GM12878 (cell line): ENCODE results near the gene HAPLN2. TPM values are rescaled to one million over a fixed set of nuclear protein-coding genes. Genes with fewer than 3 reads are reported as not detected.

Experiments used
- ATAC-seq: fragments of 200-7000 bp; cut with Tn5 transposase; 3 replicates; pipeline ENCODE4 v1.9.1; 2020; ENCODE audit warnings: mild to moderate bottlenecking, moderate library complexity
- BruUV-seq: library from RNA; stranded (reverse); fragments of 400-500 nt; replicated peaks from 2 replicates; lab custom pipeline; 2021; lab: Mats Ljungman, UMichigan
- CTCF ChIA-PET: fragments of 300-600 bp; sonication (Branson Sonifier 250); formaldehyde crosslinking; extraction: SDS; loops from one replicate; lab custom pipeline; 2021; ENCODE audit warnings: inconsistent platforms; lab: Yijun Ruan, JAX
- POLR2A ChIA-PET: fragments of 350-600 bp; formaldehyde crosslinking; extraction: SDS; loops from one replicate; lab custom pipeline; 2021; ENCODE audit warnings: inconsistent platforms; lab: Charles Lee
- RAD21 ChIA-PET: fragments of 300-600 bp; sonication (Branson Sonifier 250); formaldehyde crosslinking; loops from one replicate; lab custom pipeline; 2023; ENCODE audit warnings: antibody characterized with exemption; ENCODE audit not compliant: unreplicated experiment; lab: Charles Lee
- SMC1A ChIA-PET: fragments of 300-600 bp; sonication (Branson Sonifier 250); formaldehyde crosslinking; loops from one replicate; lab custom pipeline; 2023; ENCODE audit not compliant: unreplicated experiment, uncharacterized antibody; lab: Charles Lee
- DNase-seq: peaks from one replicate; pipeline ENCODE4 v3.0.0-alpha.2; 2011; ENCODE audit warnings: low read depth, low spot score
- FAIRE-seq: peaks from 3 replicates; lab custom pipeline; 2011; peaks lifted over from hg19 to GRCh38; lab: Jason Lieb, UNC
- H2AFZ ChIP-seq: 2 replicates; pipeline ENCODE4 v1.6.0; 2011; ENCODE audit warnings: low read depth, low read length, control low read depth; ENCODE audit not compliant: control insufficient read depth
- H3K27ac ChIP-seq: 2 replicates; pipeline ENCODE4 v1.5.1; 2011; ENCODE audit warnings: control low read depth; ENCODE audit not compliant: control insufficient read depth, insufficient read depth
- H3K27me3 ChIP-seq, 2 experiments: replicated peaks in 1 of 2; 2 replicates each; pipeline versions ENCODE4 v1.6.0 to v1.6.1; 2011; ENCODE audit warnings: low read length in 1 of 2; ENCODE audit not compliant: control insufficient read depth in 2 of 2, insufficient read depth in 2 of 2
- H3K36me3 ChIP-seq, 2 experiments: 2 replicates each; pipeline ENCODE4 v1.5.1; 2011; ENCODE audit warnings: low read length in 1 of 2; ENCODE audit not compliant: control insufficient read depth in 2 of 2, insufficient read depth in 2 of 2
- H3K4me1 ChIP-seq: 2 replicates; pipeline ENCODE4 v1.6.1; 2011; ENCODE audit warnings: mild to moderate bottlenecking, low read length, moderate library complexity, mixed read lengths; ENCODE audit not compliant: control insufficient read depth, insufficient read depth
- H3K4me2 ChIP-seq: 2 replicates; pipeline ENCODE4 v1.6.0; 2011; ENCODE audit warnings: control low read depth; ENCODE audit not compliant: control insufficient read depth, insufficient read depth
- H3K4me3 ChIP-seq: fragments of 200-600 bp; sonication (generic); 2 replicates; pipeline ENCODE4 v1.5.1; 2016
- H3K79me2 ChIP-seq: 2 replicates; pipeline ENCODE4 v1.6.0; 2011; ENCODE audit warnings: low read length; ENCODE audit not compliant: control insufficient read depth, insufficient read depth
- H3K9ac ChIP-seq: 2 replicates; pipeline ENCODE4 v1.8.0; 2011; ENCODE audit warnings: low read length, control low read depth, mixed read lengths; ENCODE audit not compliant: control insufficient read depth, insufficient read depth
- H3K9me3 ChIP-seq: replicated peaks from 3 replicates; pipeline ENCODE4 v1.5.1; 2011; ENCODE audit warnings: mild to moderate bottlenecking, low read length; ENCODE audit not compliant: control insufficient read depth, insufficient read depth
- H4K20me1 ChIP-seq: 2 replicates; pipeline ENCODE4 v1.6.0; 2011; ENCODE audit not compliant: control insufficient read depth, insufficient read depth
- BHLHE40 ChIP-seq, 2 experiments: fragments of 450-650 bp in 1 of 2; IDR thresholded peaks; 2 replicates each; pipeline ENCODE4 v1.6.1; 2011 to 2017; ENCODE audit warnings: low read depth in 2 of 2, borderline replicate concordance in 1 of 2, improper control_type of control experiment in 1 of 2, low read length in 1 of 2, mild to moderate bottlenecking in 1 of 2
- FOS ChIP-seq: IDR thresholded peaks from 3 replicates; pipeline ENCODE4 v1.6.1; 2011; ENCODE audit warnings: borderline replicate concordance; ENCODE audit not compliant: insufficient read length; ENCODE audit errors: extremely low read depth
- NKRF ChIP-seq: fragments of 450-650 bp; conservative IDR thresholded peaks from 2 replicates; pipeline ENCODE4 v1.6.1; 2017; ENCODE audit warnings: mild to moderate bottlenecking, moderate library complexity
- SUPT20H ChIP-seq: IDR thresholded peaks from 2 replicates; pipeline ENCODE4 v1.6.1; 2011; ENCODE audit warnings: low read depth, mild to moderate bottlenecking, low read length, moderate library complexity, borderline replicate concordance; ENCODE audit not compliant: control insufficient read depth
- WGBS: methylation state at CpG from one replicate; pipeline ENCODE4 v1.1.6; 2016; ENCODE audit warnings: low lambda C conversion rate; ENCODE audit not compliant: insufficient replicate concordance, insufficient coverage; ENCODE audit errors: missing lambda C conversion rate; 5-methylcytosine and 5-hydroxymethylcytosine counted together
- in situ Hi-C: fragments of 300-500 bp; cut with MboI; formaldehyde crosslinking; loops from 9 replicates; pipeline ENCODE4 v1.14.3; 2018; ENCODE audit warnings: mixed read lengths
- intact Hi-C: fragments of 100-400 bp; cut with micrococcal nuclease; formaldehyde crosslinking; loops from one replicate; pipeline ENCODE4 v1.14.2; 2022; ENCODE audit not compliant: unreplicated experiment
- polyA plus RNA-seq, 11 experiments: library from polyadenylated mRNA; depleted of rRNA in 4 of 11; unstranded in 6 of 11; stranded (reverse) in 5 of 11; fragments of >200 nt; fragmentation: Nextera tagmentation in 4 of 11; fragmentation: Illumina TruSeq in 1 of 11; extraction: Ambion mirVana in 4 of 11; extraction: Trizol in 1 of 11; gene quantifications; 1 replicate in 1 of 11; 2 replicates in 10 of 11; pipeline versions ENCODE4 v1.2.1 to v1.2.3, GENCODE V29; 2011 to 2016; ENCODE audit warnings: inconsistent platforms in 2 of 11, missing spikeins in 2 of 11, low read depth in 1 of 11
- total RNA-seq, 4 experiments: library from RNA; depleted of rRNA in 3 of 4; stranded (reverse); fragments of >200 nt in 3 of 4; fragmentation: Illumina TruSeq in 1 of 4; extraction: Trizol in 1 of 4; gene quantifications; 2 replicates each; pipeline versions ENCODE4 v1.2.1 to v1.2.3, GENCODE V29; 2013 to 2021
- TF ChIP-seq, protein P1 (sequence below): IDR thresholded peaks from 2 replicates; pipeline ENCODE4 v1.6.1; 2012; ENCODE audit warnings: low read depth, low read length, improper control_type of control experiment
- TF ChIP-seq, protein P2 (sequence below): fragments of 450-650 bp; IDR thresholded peaks from 2 replicates; pipeline ENCODE4 v1.6.1; 2017; ENCODE audit warnings: mild to moderate bottlenecking, low read depth, inconsistent platforms; ENCODE audit not compliant: poor library complexity, severe bottlenecking
- TF ChIP-seq, protein P3 (sequence below): fragments of 450-650 bp; IDR thresholded peaks from 2 replicates; pipeline ENCODE4 v1.6.1; 2016; ENCODE audit warnings: mild to moderate bottlenecking
- TF ChIP-seq, protein P4 (sequence below): IDR thresholded peaks from 2 replicates; pipeline ENCODE4 v1.6.1; 2012; ENCODE audit warnings: low read depth, low read length, improper control_type of control experiment

Gene HAPLN2
- total and polyA plus RNA-seq, 10 of the 15 experiments (the other 5 are each of a cell fraction or from before 2014, with no cell fraction given) = 0.15 to 0.24 TPM; not detected in 8

- TF ChIP-seq SUPT20H (no peak), BHLHE40 (IDR thresholded peaks at IDR 0.05; ENCODE audit: borderline replicate concordance in 1 of 2, low read depth in 2 of 2, low read length in 1 of 2) (no peak), FOS (no peak)
- TF ChIP-seq, protein P1, sequence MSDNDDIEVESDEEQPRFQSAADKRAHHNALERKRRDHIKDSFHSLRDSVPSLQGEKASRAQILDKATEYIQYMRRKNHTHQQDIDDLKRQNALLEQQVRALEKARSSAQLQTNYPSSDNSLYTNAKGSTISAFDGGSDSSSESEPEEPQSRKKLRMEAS = no peak
- TF ChIP-seq, all 136 proteins: peak for 0
Measured at GRCh38 chr1:156578055-156578454, 41.2 kb upstream of the HAPLN2 start (continued).

- no peak within 1 kb of the TSS for H3K9ac ChIP-seq
- no peak for DNase-seq
- no peak within 1 kb of the TSS for H3K4me2 ChIP-seq
- H3K27ac ChIP-seq = no peak within 1 kb of the TSS
- no TSS peak for BruUV-seq
- no peak within 1 kb of the TSS for H3K4me3 ChIP-seq
- no peak within 1 kb of the TSS for H2AFZ ChIP-seq
- 58% methylated on average over 5 of the region's 5 CpGs for WGBS
- peaks cover 16% of the 10 kb centered on the region for H3K4me1 ChIP-seq
- no peaks in the 10 kb centered on the region for H3K9me3 ChIP-seq
- no peaks in the 10 kb centered on the region for H3K27me3 ChIP-seq
- in situ Hi-C loops = no loop called here
- no peaks in the 10 kb centered on the region for H3K36me3 ChIP-seq
- SMC1A ChIA-PET = interaction anchor here (1.4 to 1.9 kb wide), 4 partner anchors 12 to 193 kb away, joined by 3 to 5 read pairs (median 4); partner anchors contain the start of gene NAXE
- RAD21 ChIA-PET = interaction anchor here (1.2 to 1.8 kb wide), 4 partner anchors 75 to 122 kb away, joined by 3 to 5 read pairs (median 4); no protein-coding TSS in a partner anchor
- TF ChIP-seq, protein P2, sequence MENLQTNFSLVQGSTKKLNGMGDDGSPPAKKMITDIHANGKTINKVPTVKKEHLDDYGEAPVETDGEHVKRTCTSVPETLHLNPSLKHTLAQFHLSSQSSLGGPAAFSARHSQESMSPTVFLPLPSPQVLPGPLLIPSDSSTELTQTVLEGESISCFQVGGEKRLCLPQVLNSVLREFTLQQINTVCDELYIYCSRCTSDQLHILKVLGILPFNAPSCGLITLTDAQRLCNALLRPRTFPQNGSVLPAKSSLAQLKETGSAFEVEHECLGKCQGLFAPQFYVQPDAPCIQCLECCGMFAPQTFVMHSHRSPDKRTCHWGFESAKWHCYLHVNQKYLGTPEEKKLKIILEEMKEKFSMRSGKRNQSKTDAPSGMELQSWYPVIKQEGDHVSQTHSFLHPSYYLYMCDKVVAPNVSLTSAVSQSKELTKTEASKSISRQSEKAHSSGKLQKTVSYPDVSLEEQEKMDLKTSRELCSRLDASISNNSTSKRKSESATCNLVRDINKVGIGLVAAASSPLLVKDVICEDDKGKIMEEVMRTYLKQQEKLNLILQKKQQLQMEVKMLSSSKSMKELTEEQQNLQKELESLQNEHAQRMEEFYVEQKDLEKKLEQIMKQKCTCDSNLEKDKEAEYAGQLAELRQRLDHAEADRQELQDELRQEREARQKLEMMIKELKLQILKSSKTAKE = no peak
- no peak for TF ChIP-seq NKRF
- TF ChIP-seq, protein P3, sequence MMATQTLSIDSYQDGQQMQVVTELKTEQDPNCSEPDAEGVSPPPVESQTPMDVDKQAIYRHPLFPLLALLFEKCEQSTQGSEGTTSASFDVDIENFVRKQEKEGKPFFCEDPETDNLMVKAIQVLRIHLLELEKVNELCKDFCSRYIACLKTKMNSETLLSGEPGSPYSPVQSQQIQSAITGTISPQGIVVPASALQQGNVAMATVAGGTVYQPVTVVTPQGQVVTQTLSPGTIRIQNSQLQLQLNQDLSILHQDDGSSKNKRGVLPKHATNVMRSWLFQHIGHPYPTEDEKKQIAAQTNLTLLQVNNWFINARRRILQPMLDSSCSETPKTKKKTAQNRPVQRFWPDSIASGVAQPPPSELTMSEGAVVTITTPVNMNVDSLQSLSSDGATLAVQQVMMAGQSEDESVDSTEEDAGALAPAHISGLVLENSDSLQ = peak; percentile 75
- TF ChIP-seq, protein P4, sequence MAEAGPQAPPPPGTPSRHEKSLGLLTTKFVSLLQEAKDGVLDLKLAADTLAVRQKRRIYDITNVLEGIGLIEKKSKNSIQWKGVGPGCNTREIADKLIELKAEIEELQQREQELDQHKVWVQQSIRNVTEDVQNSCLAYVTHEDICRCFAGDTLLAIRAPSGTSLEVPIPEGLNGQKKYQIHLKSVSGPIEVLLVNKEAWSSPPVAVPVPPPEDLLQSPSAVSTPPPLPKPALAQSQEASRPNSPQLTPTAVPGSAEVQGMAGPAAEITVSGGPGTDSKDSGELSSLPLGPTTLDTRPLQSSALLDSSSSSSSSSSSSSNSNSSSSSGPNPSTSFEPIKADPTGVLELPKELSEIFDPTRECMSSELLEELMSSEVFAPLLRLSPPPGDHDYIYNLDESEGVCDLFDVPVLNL = no peak
- POLR2A ChIA-PET = no interaction called here
- H4K20me1 ChIP-seq = no peaks in the 10 kb centered on the region
- intact Hi-C loops = no loop called here
- no peak for ATAC-seq
- CTCF ChIA-PET = interaction anchor here (0.7 to 5.7 kb wide), 13 partner anchors 14 to 194 kb away, joined by 3 to 36 read pairs (median 3); partner anchors contain the start of gene MEF2D
- no peak for FAIRE-seq
- no peaks in the 10 kb centered on the region for H3K79me2 ChIP-seq
Measured at GRCh38 chr1:156579472-156579871, 39.7 kb upstream of the HAPLN2 start, which contains the start of gene TTC24. TSS of gene TTC24 (plus strand) at chr1:156579723. CDS start at chr1:156581365, 1,642 bp downstream.
